GM18858 (cell line): Measurements from ENCODE around the gene HOXA3.

ENCODE experiments used
- ATAC-seq: cut with Tn5 transposase; IDR thresholded peaks from one replicate; pipeline ENCODE4 v1.9.1; 2021; ENCODE audit not compliant: unreplicated experiment

The HOXA3 gene

GRCh38 chr7:27116962-27117886 lies 35.2 kb downstream of the HOXA3 start:
- no peak for ATAC-seq

DNA sequence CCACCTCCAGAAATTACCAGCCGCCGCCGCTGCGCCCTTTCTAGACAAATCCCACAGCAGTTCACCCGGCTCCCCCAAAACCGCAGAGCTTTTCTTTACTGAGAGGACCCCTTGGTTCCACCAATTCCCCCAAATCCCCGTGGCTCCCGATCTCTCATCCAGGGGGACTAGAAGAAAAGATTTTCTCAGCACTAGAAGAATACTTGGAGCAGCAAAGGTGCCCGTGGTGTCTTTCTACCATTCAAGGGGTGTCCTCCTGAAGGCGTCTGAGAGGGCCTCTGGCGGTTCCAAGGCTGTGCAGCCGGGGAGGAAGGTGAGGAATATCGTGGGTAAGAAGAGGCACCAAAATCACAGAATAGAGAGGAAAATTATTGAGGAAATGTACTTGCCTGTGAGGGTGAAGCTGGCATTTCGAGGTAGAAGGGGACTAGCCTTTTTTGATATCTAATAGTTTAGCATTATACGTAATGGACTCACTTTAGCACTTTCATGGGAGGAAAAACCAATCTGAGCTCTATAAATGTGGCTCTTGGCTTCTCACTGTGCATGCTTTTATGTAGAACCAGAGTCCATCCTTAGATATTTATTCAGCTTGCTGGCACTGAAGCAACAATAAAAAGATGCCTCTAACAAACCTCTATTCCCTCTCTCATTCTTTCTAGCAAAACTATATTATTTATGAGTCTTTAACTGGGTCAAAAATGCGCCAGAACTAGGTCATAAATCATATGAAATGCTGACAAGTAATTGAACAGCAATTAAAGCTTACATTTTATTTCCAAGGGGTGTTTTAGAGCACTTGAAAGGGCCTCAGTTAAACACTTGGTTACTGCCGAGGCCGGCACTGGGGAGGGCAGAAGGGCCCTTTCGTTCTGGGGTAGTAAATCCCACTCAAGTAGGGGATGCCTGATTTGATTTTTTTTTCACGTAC lies 36.1 kb downstream of the HOXA3 start:
- no peak for ATAC-seq

DNA sequence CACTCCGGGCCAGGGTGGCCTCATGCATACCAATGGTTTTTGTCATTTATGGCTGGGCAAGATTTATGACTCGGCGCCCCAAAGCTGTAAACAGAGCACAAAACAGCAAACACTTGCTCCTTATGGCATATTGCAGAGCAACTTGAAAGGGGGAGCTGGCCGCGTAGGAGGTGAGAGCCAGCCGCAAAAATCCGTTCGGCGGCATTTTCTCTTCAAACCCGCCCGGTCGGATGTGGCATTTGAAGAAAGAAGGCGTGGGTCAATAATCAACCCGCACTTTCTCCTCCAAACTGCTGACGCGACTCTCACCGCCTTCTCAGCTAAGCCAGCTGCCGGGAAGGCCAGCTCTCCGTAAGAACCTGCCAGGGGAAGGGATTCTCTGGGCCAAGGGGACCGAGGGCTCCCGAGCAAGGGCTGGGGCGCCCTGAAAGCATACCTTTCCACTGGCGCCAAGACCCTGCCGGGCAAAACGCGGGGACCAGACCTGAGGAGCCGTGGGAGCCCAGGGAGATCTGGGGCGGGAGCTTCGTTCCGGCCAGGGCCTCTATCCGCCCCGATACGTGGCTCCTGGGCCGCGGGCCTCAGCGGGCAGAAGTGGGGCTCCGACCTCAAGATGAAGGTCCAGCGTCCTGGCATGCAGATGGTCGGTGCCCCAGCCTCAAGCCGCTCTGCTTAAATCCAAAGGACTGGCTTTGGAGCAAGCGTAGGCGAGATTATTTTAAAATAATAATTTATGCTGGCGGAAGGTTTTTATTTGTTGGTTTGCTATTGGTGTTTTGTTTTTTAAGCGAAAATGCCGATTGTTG lies 37.0 kb downstream of the HOXA3 start:
- no peak for ATAC-seq

DNA sequence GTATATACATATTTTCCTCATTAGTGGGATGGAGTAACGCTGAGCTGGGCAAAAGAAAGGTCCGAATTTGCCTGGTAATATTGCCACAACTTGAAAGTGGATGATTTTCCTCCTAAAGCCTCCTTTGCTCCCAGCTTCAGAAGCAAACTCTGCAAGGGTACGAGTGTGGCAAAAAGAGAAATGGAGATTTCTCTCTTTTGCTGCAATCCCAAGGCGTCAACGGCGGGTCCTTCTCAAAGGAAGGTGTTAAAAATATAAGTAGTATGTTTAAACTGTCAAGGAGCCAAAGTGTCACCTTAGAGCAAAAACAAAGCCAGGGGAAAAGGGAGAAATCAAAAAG lies 37.5 kb downstream of the HOXA3 start:
- no peak for ATAC-seq

DNA sequence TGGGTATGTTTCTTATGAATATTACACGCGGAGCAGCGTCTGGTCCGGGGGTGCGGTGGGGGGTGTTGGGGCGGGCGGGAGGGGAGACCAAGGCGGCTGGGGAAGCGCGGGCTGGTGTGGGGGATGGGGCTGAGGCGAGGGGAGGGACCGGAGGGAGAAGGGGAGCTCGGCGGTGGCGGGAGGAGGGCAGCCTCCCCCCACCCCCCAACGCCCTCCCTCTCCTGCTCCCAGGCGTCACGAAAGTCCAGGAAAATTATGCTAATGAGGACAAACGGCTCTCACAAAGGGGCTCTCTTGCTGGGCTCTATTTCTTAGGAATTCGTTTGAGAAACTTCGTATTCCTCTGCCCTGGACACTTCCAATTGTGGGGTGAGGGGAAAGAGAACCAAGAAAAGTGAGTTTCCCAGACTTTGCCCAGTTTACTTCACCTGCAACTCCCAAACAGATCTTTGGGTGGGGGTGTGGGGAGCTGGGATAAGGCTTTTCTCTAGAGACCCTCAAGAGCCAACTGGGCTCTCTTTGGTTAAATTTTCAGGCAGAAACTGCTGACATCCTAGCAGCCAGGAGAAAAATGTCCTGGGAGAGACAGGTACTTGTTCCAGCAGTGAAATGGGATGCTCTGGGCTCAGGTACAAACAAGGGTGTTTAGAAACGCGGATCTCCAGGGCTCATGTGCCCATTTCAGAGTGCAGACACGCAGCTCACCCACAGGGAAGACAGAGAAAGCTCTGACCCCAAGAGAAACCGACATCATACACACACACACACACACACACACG lies 38.2 kb downstream of the HOXA3 start:
- ATAC-seq: no peak

GRCh38 chr7:27112955-27113949 lies 39.1 kb downstream of the HOXA3 start:
- ATAC-seq: no peak

- ATAC-seq: no peak
Observed at GRCh38 chr7:27112361-27112760, 40.0 kb downstream of the HOXA3 start.

GRCh38 chr7:27111751-27112277 lies 40.6 kb downstream of the HOXA3 start:
- ATAC-seq: no peak

- no peak for ATAC-seq
Observed at GRCh38 chr7:27111042-27111750, 41.2 kb downstream of the HOXA3 start.

DNA sequence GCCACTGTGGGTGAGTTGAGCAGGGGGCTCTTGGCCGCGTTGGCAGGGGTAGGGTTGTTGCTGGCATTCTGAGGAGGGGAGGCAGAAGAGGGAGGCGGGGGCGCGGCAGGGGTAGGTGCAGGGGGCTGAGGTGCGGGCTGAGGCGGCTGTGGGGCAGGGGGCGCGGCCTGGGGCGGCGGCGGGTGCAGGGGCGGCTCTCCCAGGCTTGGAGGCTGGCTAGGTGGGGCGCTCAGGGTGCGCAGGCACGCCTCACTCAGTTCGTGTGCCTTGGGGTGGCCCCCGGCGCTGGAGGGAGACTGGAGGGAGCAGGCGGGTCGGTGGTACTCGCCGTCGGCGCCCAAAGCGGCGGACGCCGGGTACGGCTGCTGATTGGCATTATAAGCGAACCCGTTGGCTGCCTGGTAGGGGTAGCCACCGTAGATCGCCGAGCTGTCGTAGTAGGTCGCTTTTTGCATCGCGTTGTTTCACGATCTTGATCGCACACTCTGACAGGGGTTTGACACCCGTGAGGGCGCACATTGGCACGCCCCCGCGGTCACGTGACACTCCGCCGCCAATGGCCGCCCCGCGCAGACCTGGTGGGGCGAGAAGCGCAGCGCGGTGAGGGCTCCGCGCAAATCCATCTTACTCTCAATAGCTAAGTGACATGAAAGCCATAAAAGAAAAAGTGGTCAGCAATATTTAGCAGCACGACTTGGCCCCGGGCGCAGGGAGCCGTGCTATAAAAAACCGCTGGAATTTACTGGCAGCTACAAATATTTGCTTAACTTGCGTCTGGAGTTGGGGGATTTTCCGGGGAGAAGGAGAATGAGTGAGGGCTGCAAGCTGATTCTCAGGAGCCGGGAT lies 42.0 kb downstream of the HOXA3 start:
- ATAC-seq: no peak

- ATAC-seq: no peak
Observed at GRCh38 chr7:27109466-27110185, 42.8 kb downstream of the HOXA3 start.

- no peak for ATAC-seq
Observed at GRCh38 chr7:27108390-27109127, 43.8 kb downstream of the HOXA3 start.

DNA sequence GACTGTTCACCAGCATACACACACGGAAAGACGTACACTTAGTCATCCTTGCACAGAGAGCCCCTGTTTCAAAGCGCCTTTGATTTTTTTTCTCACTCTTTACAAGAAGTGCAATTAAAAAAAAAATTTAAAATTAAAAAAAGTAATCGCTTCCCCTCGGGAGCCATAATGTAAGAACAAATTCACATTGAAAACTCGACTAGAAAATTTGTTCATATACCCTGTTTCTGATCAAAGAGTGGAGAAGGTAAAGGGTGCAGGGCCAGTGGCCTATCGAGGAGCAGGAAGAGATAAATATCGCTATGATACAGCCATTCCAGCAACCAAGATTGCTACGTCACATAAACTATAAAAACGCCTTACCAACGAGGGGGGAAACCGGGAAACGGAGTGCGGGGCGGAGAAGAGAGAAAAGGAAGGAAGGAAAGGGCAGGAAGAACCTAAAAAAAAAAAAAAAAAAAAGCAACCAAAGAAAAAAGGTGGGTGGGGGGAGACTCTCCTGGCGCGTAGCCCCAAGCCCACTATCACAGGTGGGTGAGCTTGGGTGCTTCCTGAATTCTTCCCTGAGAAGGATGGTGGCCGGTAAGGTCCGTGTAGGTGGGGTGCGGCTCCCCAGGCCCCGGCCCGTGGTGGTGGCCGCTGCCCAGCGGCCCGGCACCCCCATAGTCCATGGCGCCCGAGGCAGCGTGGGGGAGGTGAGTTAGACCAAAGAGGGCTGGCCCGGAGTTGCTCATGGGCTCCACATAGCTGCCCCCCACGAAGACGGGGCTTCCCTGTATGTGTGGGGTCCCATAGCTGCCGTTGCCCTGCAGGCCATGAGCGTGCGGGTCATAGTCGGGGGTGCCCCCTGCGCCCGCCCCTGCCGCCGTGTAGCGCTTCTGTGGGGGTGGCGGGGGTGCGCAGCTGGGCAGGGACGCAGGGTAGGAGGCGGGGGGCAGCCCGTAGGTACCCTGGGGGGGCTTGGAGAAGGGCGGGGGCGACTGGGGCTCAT lies 44.7 kb downstream of the HOXA3 start:
- ATAC-seq: no peak

GRCh38 chr7:27106901-27107240 lies 45.5 kb downstream of the HOXA3 start:
- no peak for ATAC-seq
